ENCODE measurements around the gene NNT.
"Not testable (repeated sequence)": the region's sequence is repeated elsewhere in the genome, so short reads cannot be mapped to it uniquely, and the experiment has no call there.

NNT gene

GRCh38 chr5:43583724-43584123, 19.3 kb upstream of the NNT start:
- DNase-seq (ENCODE audit: low spot score): no peak

- DNase-seq (ENCODE audit: low spot score): no peak
Measured at GRCh38 chr5:43584166-43584699, 18.7 kb upstream of the NNT start.

- no peak for DNase-seq (ENCODE audit: low spot score)
Measured at GRCh38 chr5:43588842-43589241, 14.1 kb upstream of the NNT start.

GRCh38 chr5:43589310-43589709, 13.7 kb upstream of the NNT start:
- DNase-seq (ENCODE audit: low spot score): no peak

- no peak for DNase-seq (ENCODE audit: low spot score)
Measured at GRCh38 chr5:43590700-43591099, 12.3 kb upstream of the NNT start.

- no peak for DNase-seq (ENCODE audit: low spot score)
Measured at GRCh38 chr5:43592363-43592762, 10.6 kb upstream of the NNT start.

GRCh38 chr5:43598927-43599326, 4.1 kb upstream of the NNT start:
- not testable (repeated sequence) for DNase-seq (ENCODE audit: low spot score)

- no peak for DNase-seq (ENCODE audit: low spot score)
Measured at GRCh38 chr5:43601454-43602260, 1.3 kb upstream of the NNT start.

GRCh38 chr5:43603344-43604217, 601 bp downstream of the NNT start:
- peak; percentile 74 for DNase-seq (ENCODE audit: low spot score)

GRCh38 chr5:43604699-43605098, 1.7 kb downstream of the NNT start:
- no peak for DNase-seq (ENCODE audit: low spot score)

GRCh38 chr5:43606351-43606750, 3.4 kb downstream of the NNT start:
- DNase-seq (ENCODE audit: low spot score): no peak

- DNase-seq (ENCODE audit: low spot score): no peak
Measured at GRCh38 chr5:43608406-43608805, 5.4 kb downstream of the NNT start.

- DNase-seq (ENCODE audit: low spot score): peak; percentile 14
Measured at GRCh38 chr5:43609752-43610151, 6.8 kb downstream of the NNT start.

GRCh38 chr5:43613370-43613769, 10.4 kb downstream of the NNT start:
- DNase-seq (ENCODE audit: low spot score): no peak

- DNase-seq (ENCODE audit: low spot score): no peak
Measured at GRCh38 chr5:43615445-43616184, 12.6 kb downstream of the NNT start.

- DNase-seq (ENCODE audit: low spot score): no peak
Measured at GRCh38 chr5:43616535-43616934, 13.6 kb downstream of the NNT start.

GRCh38 chr5:43619380-43619779, 16.4 kb downstream of the NNT start:
- no peak for DNase-seq (ENCODE audit: low spot score)

GRCh38 chr5:43619911-43620310, 16.9 kb downstream of the NNT start:
- no peak for DNase-seq (ENCODE audit: low spot score)

- DNase-seq (ENCODE audit: low spot score): no peak
Measured at GRCh38 chr5:43620944-43621505, 18.0 kb downstream of the NNT start.

- DNase-seq (ENCODE audit: low spot score): no peak
Measured at GRCh38 chr5:43622074-43622473, 19.1 kb downstream of the NNT start.

GRCh38 chr5:43623048-43623680, 20.2 kb downstream of the NNT start:
- DNase-seq (ENCODE audit: low spot score): no peak
